ENCODE data around the gene NUDT16L1.

DNA sequence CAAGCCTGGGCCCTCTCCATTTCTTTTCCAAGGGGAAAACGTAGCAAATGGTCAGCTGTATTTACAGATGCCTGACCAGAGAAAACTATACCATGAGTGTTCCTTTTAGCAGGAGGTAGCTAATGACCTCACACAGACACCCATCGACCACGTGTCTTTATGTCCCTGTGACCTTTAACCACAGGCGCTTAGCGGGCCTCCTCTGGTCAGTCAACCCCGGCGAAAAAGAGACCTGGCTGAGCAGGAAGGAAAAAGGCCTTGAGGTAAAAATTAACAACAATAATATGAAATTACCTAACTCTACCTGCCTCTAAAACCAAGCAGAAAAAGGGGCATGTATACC, 9.1 kb downstream of the NUDT16L1 start:
- no peak for TF ChIP-seq YY1 (IDR thresholded peaks at IDR 0.05; ENCODE audit: low read depth)
- no peak for TF ChIP-seq FOXM1 (IDR thresholded peaks at IDR 0.05; ENCODE audit: borderline replicate concordance, low read depth)
- TF ChIP-seq EP300 (IDR thresholded peaks at IDR 0.05; ENCODE audit: borderline replicate concordance) = no peak
- TF ChIP-seq REST (IDR thresholded peaks at IDR 0.05; ENCODE audit: low read depth) = no peak
- TF ChIP-seq TAF1 (IDR thresholded peaks at IDR 0.05; ENCODE audit: low read depth) = no peak
- no peak for TF ChIP-seq TCF12 (IDR thresholded peaks at IDR 0.05; ENCODE audit: low read depth)
- no peak for TF ChIP-seq CEBPB (IDR thresholded peaks at IDR 0.05)
- TF ChIP-seq NFIC (IDR thresholded peaks at IDR 0.05) = no peak
- no peak for TF ChIP-seq USF1 (IDR thresholded peaks at IDR 0.05)
- no peak for TF ChIP-seq TEAD4 (IDR thresholded peaks at IDR 0.05)
